Neural cell (in vitro differentiated cells): Measurements from ENCODE around the gene PTPN20. TPM values are rescaled to one million over a fixed set of nuclear protein-coding genes. Genes with fewer than 3 reads are reported as not detected.

Experiments used
- H2AFZ ChIP-seq: fragments of 200-600, 300-800 bp; sonication (generic), shearing (Covaris generic); 2 replicates; pipeline ENCODE4 v1.6.0; 2014; ENCODE audit warnings: low read depth, mild to moderate bottlenecking, antibody characterized with exemption, low read length, moderate library complexity
- H3F3A ChIP-seq: fragments of 200-600 bp; shearing (Covaris generic); 2 replicates; pipeline ENCODE4 v1.6.1; 2016; ENCODE audit warnings: mild to moderate bottlenecking, moderate library complexity, mixed read lengths, antibody characterized with exemption, low read length; ENCODE audit not compliant: insufficient read depth, poor library complexity, severe bottlenecking
- H3K27ac ChIP-seq: fragments of 200-600, 300-800 bp; sonication (generic), shearing (Covaris generic); 2 replicates; pipeline ENCODE4 v1.5.1; 2014; ENCODE audit warnings: mild to moderate bottlenecking, low read length, moderate library complexity
- H3K27me3 ChIP-seq: fragments of 300-800, 200-600 bp; sonication (generic), shearing (Covaris generic); 2 replicates; pipeline ENCODE4 v1.6.0; 2014; ENCODE audit warnings: mild to moderate bottlenecking, low read depth, low read length, moderate library complexity; ENCODE audit not compliant: insufficient read depth
- H3K36me3 ChIP-seq: fragments of 300-800, 200-600 bp; sonication (generic), shearing (Covaris generic); 2 replicates; pipeline ENCODE4 v1.5.1; 2014; ENCODE audit warnings: mild to moderate bottlenecking, antibody characterized with exemption, low read length, moderate library complexity; ENCODE audit not compliant: insufficient read depth
- H3K4me2 ChIP-seq: fragments of 300-800, 200-600 bp; sonication (generic), shearing (Covaris generic); 2 replicates; pipeline ENCODE4 v1.6.0; 2014; ENCODE audit warnings: mild to moderate bottlenecking, low read length
- H3K4me3 ChIP-seq: fragments of 300-800, 200-600 bp; sonication (generic), shearing (Covaris generic); 2 replicates; pipeline ENCODE4 v1.5.1; 2014; ENCODE audit warnings: mild to moderate bottlenecking, low read length, moderate library complexity
- H3K79me2 ChIP-seq: fragments of 200-600 bp; shearing (Covaris generic); replicated peaks from 2 replicates; pipeline ENCODE4 v1.6.0; 2014; ENCODE audit warnings: mild to moderate bottlenecking, low read length, moderate library complexity; ENCODE audit not compliant: insufficient read depth
- H3K9ac ChIP-seq: fragments of 300-800, 200-600 bp; sonication (generic), shearing (Covaris generic); 2 replicates; pipeline ENCODE4 v1.6.1; 2016; ENCODE audit warnings: mild to moderate bottlenecking, low read length, mixed read lengths
- H3K9me2 ChIP-seq: fragments of 200-600 bp; shearing (Covaris generic); 2 replicates; pipeline ENCODE4 v1.6.1; 2016; ENCODE audit warnings: mild to moderate bottlenecking, low read length, mixed read lengths; ENCODE audit not compliant: insufficient read depth
- H3K9me3 ChIP-seq: fragments of 200-600, 300-800 bp; sonication (generic), shearing (Covaris generic); 2 replicates; pipeline ENCODE4 v1.6.1; 2016; ENCODE audit warnings: mild to moderate bottlenecking, mixed run types, low read length, moderate library complexity, mixed read lengths
- H4K20me1 ChIP-seq: fragments of 200-600 bp; shearing (Covaris generic); 2 replicates; pipeline ENCODE4 v1.6.1; 2016; ENCODE audit warnings: mild to moderate bottlenecking, mixed run types; ENCODE audit not compliant: insufficient read depth
- CTCF ChIP-seq: fragments of 450-650 bp; IDR thresholded peaks from 2 replicates; pipeline ENCODE4 v1.5.1; 2014; ENCODE audit warnings: antibody characterized with exemption, mild to moderate bottlenecking, moderate library complexity; ENCODE audit not compliant: poor library complexity, severe bottlenecking
- EP300 ChIP-seq: fragments of 450-650 bp; conservative IDR thresholded peaks from 2 replicates; pipeline ENCODE4 v1.6.1; 2014; ENCODE audit warnings: antibody characterized with exemption, mild to moderate bottlenecking, moderate library complexity; ENCODE audit not compliant: poor library complexity, severe bottlenecking
- EZH2 ChIP-seq: fragments of 200-600, 300-800 bp; shearing (Covaris generic), sonication (generic); IDR thresholded peaks from 2 replicates; pipeline ENCODE4 v1.6.1; 2014; ENCODE audit warnings: antibody characterized with exemption, low read length, borderline replicate concordance, mild to moderate bottlenecking; ENCODE audit not compliant: insufficient read depth, poor library complexity, severe bottlenecking
- MXI1 ChIP-seq: fragments of 450-650 bp; conservative IDR thresholded peaks from 2 replicates; pipeline ENCODE4 v1.6.1; 2014; ENCODE audit warnings: antibody characterized with exemption, mild to moderate bottlenecking; ENCODE audit not compliant: poor library complexity, severe bottlenecking
- POLR2AphosphoS5 ChIP-seq: IDR thresholded peaks from 2 replicates; pipeline ENCODE4 v1.6.1; 2012
- RAD21 ChIP-seq: fragments of 450-650 bp; conservative IDR thresholded peaks from 2 replicates; pipeline ENCODE4 v1.6.1; 2014; ENCODE audit warnings: antibody characterized with exemption, mild to moderate bottlenecking, moderate library complexity
- REST ChIP-seq: IDR thresholded peaks from 2 replicates; pipeline ENCODE4 v1.6.1; 2012; ENCODE audit warnings: borderline replicate concordance
- SMC3 ChIP-seq: fragments of 450-650 bp; conservative IDR thresholded peaks from 2 replicates; pipeline ENCODE4 v1.6.1; 2014; ENCODE audit warnings: antibody characterized with exemption, mild to moderate bottlenecking, moderate library complexity; ENCODE audit not compliant: poor library complexity
- TAF1 ChIP-seq: IDR thresholded peaks from 2 replicates; pipeline ENCODE4 v1.6.1; 2012; ENCODE audit warnings: low read depth
- polyA plus RNA-seq: library from polyadenylated mRNA; depleted of rRNA; stranded (reverse); fragments of >200 nt; gene quantifications from 2 replicates; pipeline ENCODE4 v1.2.3, GENCODE V29; 2014

PTPN20 gene
- polyA plus RNA-seq, 1 donor from 2014 or later, result not detected

- Histone ChIP-seq H3K9me3 (no peaks in the 10 kb centered on the region), H3K4me3 (no peak overlapping the region), H3K27me3 (no peaks in the 10 kb centered on the region), H4K20me1 (no peaks in the 10 kb centered on the region), H3K79me2 (no peaks in the 10 kb centered on the region), H3K27ac (no peak overlapping the region), H3F3A (no peaks in the 10 kb centered on the region), H3K4me2 (no peak overlapping the region), H3K9ac (no peak overlapping the region), H2AFZ (no peak overlapping the region), H3K36me3 (no peaks in the 10 kb centered on the region), H3K9me2 (no peaks in the 10 kb centered on the region)
- TF ChIP-seq MXI1 (no peak), TAF1 (no peak), REST (no peak), CTCF (no peak), POLR2AphosphoS5 (no peak), EP300 (no peak), RAD21 (no peak), SMC3 (no peak), EZH2 (no peak)
These were observed 116.6 kb downstream of the PTPN20 start for GRCh38 chr10:47027784-47028260.

GRCh38 chr10:47028466-47028865, 117.2 kb downstream of the PTPN20 start:
- Histone ChIP-seq H3K9ac (no peak overlapping the region), H2AFZ (no peak overlapping the region), H3F3A (no peaks in the 10 kb centered on the region), H3K9me2 (no peaks in the 10 kb centered on the region), H4K20me1 (no peaks in the 10 kb centered on the region), H3K4me3 (no peak overlapping the region), H3K4me2 (no peak overlapping the region), H3K36me3 (no peaks in the 10 kb centered on the region), H3K79me2 (no peaks in the 10 kb centered on the region), H3K27ac (no peak overlapping the region), H3K27me3 (no peaks in the 10 kb centered on the region), H3K9me3 (no peaks in the 10 kb centered on the region)
- TF ChIP-seq SMC3 (no peak), POLR2AphosphoS5 (no peak), CTCF (no peak), MXI1 (no peak), TAF1 (no peak), EP300 (no peak), RAD21 (no peak), EZH2 (no peak), REST (no peak)
